ENCODE measurements around the gene CD200. TPM values are rescaled to one million over a fixed set of nuclear protein-coding genes. Genes with fewer than 3 reads are reported as not detected.

CD200 gene
- total RNA-seq, 1 donor from 2014 or later, result 3.9 TPM

GRCh38 chr3:112302150-112302830, 30.7 kb upstream of the CD200 start:
- intact Hi-C loops (cut with DNase I), result no loop called here
- TF ChIP-seq POLR2A (IDR thresholded peaks at IDR 0.05), result no peak
- no peaks in the 10 kb centered on the region for H3K9me3 ChIP-seq
- DNase-seq (ENCODE audit: extremely low spot score in 2 of 2), result no peak
- H3K36me3 ChIP-seq, result no peaks in the 10 kb centered on the region
- peak overlapping the region in 1 of 2 donors; percentile 46 for H3K4me3 ChIP-seq
- peaks cover 18% of the 10 kb centered on the region for H3K4me1 ChIP-seq
- H3K27me3 ChIP-seq, result no peaks in the 10 kb centered on the region
- H3K27ac ChIP-seq, result no peak overlapping the region

GRCh38 chr3:112302881-112303763, 29.8 kb upstream of the CD200 start:
- no peaks in the 10 kb centered on the region for H3K36me3 ChIP-seq
- DNase-seq (ENCODE audit: extremely low spot score in 2 of 2), result no peak
- peaks cover 18% of the 10 kb centered on the region for H3K4me1 ChIP-seq
- H3K9me3 ChIP-seq, result no peaks in the 10 kb centered on the region
- H3K27me3 ChIP-seq, result no peaks in the 10 kb centered on the region
- TF ChIP-seq POLR2A (IDR thresholded peaks at IDR 0.05) (no peak), POLR2AphosphoS5 (IDR thresholded peaks at IDR 0.05; ENCODE audit: insufficient read depth in 1 of 2, low read depth in 1 of 2) (no peak)
- TF ChIP-seq, protein P1, sequence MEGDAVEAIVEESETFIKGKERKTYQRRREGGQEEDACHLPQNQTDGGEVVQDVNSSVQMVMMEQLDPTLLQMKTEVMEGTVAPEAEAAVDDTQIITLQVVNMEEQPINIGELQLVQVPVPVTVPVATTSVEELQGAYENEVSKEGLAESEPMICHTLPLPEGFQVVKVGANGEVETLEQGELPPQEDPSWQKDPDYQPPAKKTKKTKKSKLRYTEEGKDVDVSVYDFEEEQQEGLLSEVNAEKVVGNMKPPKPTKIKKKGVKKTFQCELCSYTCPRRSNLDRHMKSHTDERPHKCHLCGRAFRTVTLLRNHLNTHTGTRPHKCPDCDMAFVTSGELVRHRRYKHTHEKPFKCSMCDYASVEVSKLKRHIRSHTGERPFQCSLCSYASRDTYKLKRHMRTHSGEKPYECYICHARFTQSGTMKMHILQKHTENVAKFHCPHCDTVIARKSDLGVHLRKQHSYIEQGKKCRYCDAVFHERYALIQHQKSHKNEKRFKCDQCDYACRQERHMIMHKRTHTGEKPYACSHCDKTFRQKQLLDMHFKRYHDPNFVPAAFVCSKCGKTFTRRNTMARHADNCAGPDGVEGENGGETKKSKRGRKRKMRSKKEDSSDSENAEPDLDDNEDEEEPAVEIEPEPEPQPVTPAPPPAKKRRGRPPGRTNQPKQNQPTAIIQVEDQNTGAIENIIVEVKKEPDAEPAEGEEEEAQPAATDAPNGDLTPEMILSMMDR (IDR thresholded peaks at IDR 0.05), result no peak
- H3K27ac ChIP-seq, result no peak overlapping the region
- peak overlapping the region; percentile 46 to 51 for H3K4me3 ChIP-seq
- intact Hi-C loops (cut with DNase I), result no loop called here

DNA sequence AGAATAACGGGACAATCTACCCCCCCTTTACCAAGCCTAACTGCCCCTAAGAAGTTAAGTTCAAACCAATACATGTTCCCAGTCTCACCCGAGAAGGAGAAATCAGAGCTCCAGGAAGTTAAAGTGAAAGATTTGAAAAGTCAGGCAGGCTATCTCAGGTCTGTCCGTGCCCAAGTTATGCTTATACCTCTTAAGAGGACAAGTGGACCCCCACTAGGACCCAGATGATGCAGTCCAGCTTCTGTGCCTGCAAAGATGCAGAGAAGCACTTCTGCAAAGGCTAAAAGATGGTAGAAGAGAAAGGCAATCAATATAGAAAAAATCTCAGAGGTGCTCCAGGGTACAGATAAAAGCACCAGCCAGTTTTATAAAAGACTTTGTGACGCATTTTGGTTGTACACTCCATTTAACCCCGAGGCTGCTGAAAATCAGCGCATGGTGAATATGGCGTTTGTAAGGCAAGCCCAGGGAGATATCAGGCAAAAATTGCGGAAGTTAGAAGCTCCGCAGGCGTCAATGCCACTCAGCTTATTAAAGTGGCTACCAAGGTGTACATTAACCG, 29.1 kb upstream of the CD200 start:
- peak overlapping the region; percentile 46 to 51 for H3K4me3 ChIP-seq
- H3K9me3 ChIP-seq, result no peaks in the 10 kb centered on the region
- H3K27ac ChIP-seq, result no peak overlapping the region
- TF ChIP-seq POLR2A (IDR thresholded peaks at IDR 0.05) (no peak), POLR2AphosphoS5 (IDR thresholded peaks at IDR 0.05; ENCODE audit: insufficient read depth in 1 of 2, low read depth in 1 of 2) (no peak)
- TF ChIP-seq, protein P1 (IDR thresholded peaks at IDR 0.05), result no peak
- H3K4me1 ChIP-seq, result peaks cover 18% of the 10 kb centered on the region
- intact Hi-C loops (cut with DNase I), result no loop called here
- no peaks in the 10 kb centered on the region for H3K36me3 ChIP-seq
- no peaks in the 10 kb centered on the region for H3K27me3 ChIP-seq
- no peak for DNase-seq (ENCODE audit: extremely low spot score in 2 of 2)

DNA sequence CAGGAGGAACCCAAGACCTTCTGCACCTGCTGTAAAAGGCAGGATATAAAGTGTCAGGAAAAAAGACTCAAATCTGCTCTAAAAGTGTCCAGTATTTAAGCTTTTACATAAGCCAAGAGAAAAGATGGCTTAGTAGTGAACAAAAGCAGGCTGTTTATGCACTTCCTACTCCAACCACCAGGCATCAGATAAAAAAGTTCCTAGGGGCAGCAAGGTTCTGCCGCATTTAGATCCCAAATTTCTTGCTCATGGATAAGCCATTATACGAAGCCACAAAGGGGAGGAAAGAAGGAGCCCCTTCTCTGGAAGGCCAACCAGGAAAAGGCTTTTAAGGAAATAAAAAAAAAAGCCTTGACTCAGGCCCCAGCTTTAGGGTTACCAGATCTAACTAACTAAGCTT, 28.3 kb upstream of the CD200 start:
- intact Hi-C loops (cut with DNase I), result no loop called here
- Histone ChIP-seq H3K4me1 (peaks cover 18% of the 10 kb centered on the region), H3K36me3 (no peaks in the 10 kb centered on the region), H3K9me3 (no peaks in the 10 kb centered on the region), H3K27ac (no peak overlapping the region), H3K27me3 (no peaks in the 10 kb centered on the region), H3K4me3 (peak overlapping the region; percentile 46 to 51)
- TF ChIP-seq, protein P1 (IDR thresholded peaks at IDR 0.05), result peak in 1 of 3 experiments; percentile 23
- TF ChIP-seq POLR2A (IDR thresholded peaks at IDR 0.05) (no peak), POLR2AphosphoS5 (IDR thresholded peaks at IDR 0.05; ENCODE audit: insufficient read depth in 1 of 2, low read depth in 1 of 2) (no peak)
- DNase-seq (ENCODE audit: extremely low spot score in 2 of 2), result no peak

GRCh38 chr3:112306825-112307224, 26.1 kb upstream of the CD200 start:
- TF ChIP-seq, protein P1 (IDR thresholded peaks at IDR 0.05), result no peak
- TF ChIP-seq POLR2A (IDR thresholded peaks at IDR 0.05) (no peak), POLR2AphosphoS5 (IDR thresholded peaks at IDR 0.05; ENCODE audit: insufficient read depth in 1 of 2, low read depth in 1 of 2) (no peak)
- Histone ChIP-seq H3K4me1 (peaks cover 18% of the 10 kb centered on the region), H3K4me3 (no peak overlapping the region), H3K27ac (no peak overlapping the region), H3K27me3 (no peaks in the 10 kb centered on the region), H3K36me3 (no peaks in the 10 kb centered on the region), H3K9me3 (no peaks in the 10 kb centered on the region)
- intact Hi-C loops (cut with DNase I), result no loop called here
- no peak for DNase-seq (ENCODE audit: extremely low spot score in 2 of 2)

Data from vagina (tissue), 2 donors.